CD4-positive, alpha-beta T cell (primary cell): Measurements from ENCODE around the gene GRID1. TPM values are rescaled to one million over a fixed set of nuclear protein-coding genes. Genes with fewer than 3 reads are reported as not detected.

Experiments
- ATAC-seq: fragments of 200-7000 bp; cut with Tn5 transposase; one replicate; pipeline ENCODE4 v1.10.0; 2022; ENCODE audit warnings: mild to moderate bottlenecking; ENCODE audit not compliant: poor library complexity
- CTCF ChIA-PET: fragments of 350-600 bp; sonication (Branson Sonifier 250); formaldehyde crosslinking; loops from one replicate; lab custom pipeline; 2021; ENCODE audit warnings: antibody characterized with exemption, inconsistent platforms; lab: Charles Lee
- POLR2A ChIA-PET: fragments of 350-600 bp; sonication (Branson Sonifier 250); formaldehyde crosslinking; loops from one replicate; lab custom pipeline; 2021; ENCODE audit warnings: antibody characterized with exemption, inconsistent platforms; lab: Charles Lee
- DNase-seq, 14 experiments: peaks; one replicate each; pipeline ENCODE4 v3.0.0-alpha.2; 2013 to 2020; ENCODE audit warnings: mixed read lengths in 2 of 14
- H3K27ac ChIP-seq, 2 donors: one replicate each; pipeline versions ENCODE4 v1.5.1 to v1.7.0; 2013; ENCODE audit warnings: low read length in 2 of 2, low read depth in 1 of 2, mild to moderate bottlenecking in 1 of 2
- H3K27me3 ChIP-seq, 2 experiments: 1 replicate in 1 of 2; 2 replicates in 1 of 2; pipeline versions ENCODE4 v1.6.1 to v1.7.0; 2013; ENCODE audit warnings: low read length in 2 of 2, control low read depth in 1 of 2, mild to moderate bottlenecking in 1 of 2, moderate library complexity in 1 of 2; ENCODE audit not compliant: insufficient read depth in 2 of 2, control insufficient read depth in 1 of 2
- H3K36me3 ChIP-seq: one replicate; pipeline ENCODE4 v1.6.1; 2013; ENCODE audit warnings: low read length, control low read depth; ENCODE audit not compliant: insufficient read depth
- H3K4me1 ChIP-seq: one replicate; pipeline ENCODE4 v1.6.1; 2013; ENCODE audit warnings: low read length, control low read depth; ENCODE audit not compliant: insufficient read depth
- H3K4me3 ChIP-seq: one replicate; pipeline ENCODE4 v1.5.1; 2013; ENCODE audit warnings: mild to moderate bottlenecking, low read length, moderate library complexity
- H3K9me3 ChIP-seq, 2 experiments: 1 replicate in 1 of 2; 2 replicates in 1 of 2; pipeline versions ENCODE4 v1.6.1 to v1.7.0; 2013; ENCODE audit warnings: low read length in 2 of 2, mild to moderate bottlenecking in 2 of 2, control low read depth in 1 of 2, moderate library complexity in 1 of 2; ENCODE audit not compliant: control insufficient read depth in 1 of 2, insufficient read depth in 1 of 2
- H3K27ac Mint-ChIP-seq: one replicate; pipeline ENCODE4 v1.8.0; 2020; ENCODE audit warnings: mixed read lengths
- H3K27me3 Mint-ChIP-seq: one replicate; pipeline ENCODE4 v1.8.0; 2021; ENCODE audit warnings: mixed read lengths
- H3K36me3 Mint-ChIP-seq: one replicate; pipeline ENCODE4 v1.8.0; 2021; ENCODE audit warnings: low read depth, mixed read lengths
- H3K4me1 Mint-ChIP-seq: one replicate; pipeline ENCODE4 v1.8.0; 2021; ENCODE audit warnings: low read depth, mixed read lengths
- H3K4me3 Mint-ChIP-seq: one replicate; pipeline ENCODE4 v1.8.0; 2020; ENCODE audit warnings: mild to moderate bottlenecking, mixed read lengths
- H3K9me3 Mint-ChIP-seq: one replicate; pipeline ENCODE4 v1.8.0; 2020; ENCODE audit warnings: mixed read lengths
- CTCF ChIP-seq: fragments of 200-600 bp; IDR thresholded peaks from one replicate; pipeline ENCODE4 v1.8.0; 2022; ENCODE audit warnings: antibody characterized with exemption, mild to moderate bottlenecking
- intact Hi-C, 2 experiments: fragments of 100-400 bp; cut with DNase I in 1 of 2; cut with micrococcal nuclease in 1 of 2; formaldehyde crosslinking; loops; one replicate each; pipeline versions ENCODE4 v1.15.1 to v1.9.0; 2023 to 2025; cut with DNase I, micrococcal nuclease
- total RNA-seq, 174 experiments: library from RNA in 2 of 174; stranded (reverse) in 2 of 174; gene quantifications; one replicate each; pipeline ENCODE4 v1.2.3 and lab custom pipeline; 2021 to 2026

Gene GRID1
- total RNA-seq, 2 experiments from 2014 or later, result not detected

DNA sequence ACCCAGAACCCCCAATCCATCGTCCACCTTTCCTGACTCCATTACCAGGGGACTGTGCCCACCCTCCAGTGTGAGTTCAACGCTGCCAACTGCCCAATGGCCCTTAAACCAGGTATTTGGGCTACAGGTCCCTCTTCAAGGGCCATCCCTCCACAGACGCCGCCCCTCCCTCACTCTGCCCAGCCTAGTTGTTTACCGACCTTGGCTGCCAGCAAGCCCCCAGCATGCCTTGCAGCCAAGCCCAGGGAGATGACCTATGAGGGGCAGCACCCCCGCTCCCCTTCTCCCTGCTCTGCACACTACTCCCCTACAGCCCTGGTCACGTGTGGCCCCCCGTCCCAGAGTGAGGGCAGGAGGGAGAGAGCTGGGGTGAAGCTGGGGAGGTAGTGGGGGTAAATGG is 147.3 kb downstream of the GRID1 start:
- ATAC-seq (no peak), DNase-seq (no peak)
- Mint-ChIP-seq H3K4me1 (no peaks in the 10 kb centered on the region), H3K27ac (no peak overlapping the region), H3K4me3 (no peak overlapping the region), H3K27me3 (peaks cover 4% of the 10 kb centered on the region), H3K36me3 (no peaks in the 10 kb centered on the region), H3K9me3 (no peaks in the 10 kb centered on the region)
- H3K4me1 ChIP-seq, result no peaks in the 10 kb centered on the region
- POLR2A ChIA-PET, result no interaction called here
- intact Hi-C loops, result no loop called here
- no peaks in the 10 kb centered on the region for H3K36me3 ChIP-seq
- CTCF ChIA-PET, result no interaction called here
- H3K27me3 ChIP-seq, result peaks cover 0 to 2% of the 10 kb centered on the region in 2 experiments
- no peak for TF ChIP-seq CTCF
- H3K4me3 ChIP-seq, result no peak overlapping the region
- H3K9me3 ChIP-seq, result no peaks in the 10 kb centered on the region
- H3K27ac ChIP-seq, result no peak overlapping the region

DNA sequence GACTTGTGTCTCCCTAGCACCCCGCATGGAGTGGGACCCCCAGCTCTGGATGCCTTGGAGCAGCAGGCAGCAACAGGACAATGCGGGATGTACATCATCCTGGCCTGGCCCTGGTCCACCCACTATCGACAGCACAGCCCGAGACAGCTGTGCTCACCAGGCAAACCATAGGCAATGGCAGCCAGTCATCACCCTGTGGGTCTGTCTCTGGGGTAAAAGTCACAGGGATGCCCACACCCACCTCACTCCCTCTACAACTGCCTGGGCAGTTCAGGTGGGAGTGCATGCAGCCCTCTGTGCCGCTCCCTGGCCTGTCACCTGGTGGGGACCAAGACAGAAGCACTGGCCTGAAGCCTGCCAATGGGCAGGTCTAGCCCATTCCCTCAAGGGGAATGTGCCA is 147.8 kb downstream of the GRID1 start:
- peaks cover 4% of the 10 kb centered on the region for H3K27me3 Mint-ChIP-seq
- CTCF ChIA-PET, result no interaction called here
- no peak for ATAC-seq
- no peaks in the 10 kb centered on the region for H3K9me3 ChIP-seq
- H3K36me3 Mint-ChIP-seq, result no peaks in the 10 kb centered on the region
- no peak overlapping the region for H3K27ac ChIP-seq
- H3K27ac Mint-ChIP-seq, result no peak overlapping the region
- POLR2A ChIA-PET, result no interaction called here
- intact Hi-C loops, result no loop called here
- no peak for TF ChIP-seq CTCF
- no peaks in the 10 kb centered on the region for H3K4me1 ChIP-seq
- H3K36me3 ChIP-seq, result no peaks in the 10 kb centered on the region
- H3K9me3 Mint-ChIP-seq, result no peaks in the 10 kb centered on the region
- no peak for DNase-seq
- peaks cover 0 to 2% of the 10 kb centered on the region in 2 experiments for H3K27me3 ChIP-seq
- no peak overlapping the region for H3K4me3 Mint-ChIP-seq
- no peaks in the 10 kb centered on the region for H3K4me1 Mint-ChIP-seq
- no peak overlapping the region for H3K4me3 ChIP-seq

DNA sequence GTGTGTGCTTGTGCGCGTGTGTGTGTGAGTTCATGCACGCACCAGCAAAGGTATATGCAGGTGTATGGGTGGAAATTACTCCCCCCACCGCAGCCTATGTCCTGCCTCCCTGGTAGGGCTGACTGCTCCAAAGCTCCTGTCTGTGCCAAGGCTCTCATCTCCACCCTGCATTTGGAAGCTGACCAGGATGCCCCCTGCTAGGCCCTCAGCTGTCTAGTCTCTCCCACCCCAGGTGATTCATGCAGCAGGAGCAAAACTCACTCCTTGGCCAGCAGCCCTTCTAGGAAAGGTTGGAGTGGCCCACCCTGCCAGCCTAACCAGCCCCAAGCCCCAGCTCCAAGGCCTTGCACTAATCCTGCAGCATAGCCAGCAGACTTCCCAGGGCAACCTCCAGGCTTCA is 148.4 kb downstream of the GRID1 start:
- H3K36me3 ChIP-seq, result no peaks in the 10 kb centered on the region
- ATAC-seq (no peak), DNase-seq (no peak)
- H3K4me1 ChIP-seq, result no peaks in the 10 kb centered on the region
- Mint-ChIP-seq H3K27ac (no peak overlapping the region), H3K4me3 (no peak overlapping the region), H3K4me1 (no peaks in the 10 kb centered on the region), H3K27me3 (peaks cover 4% of the 10 kb centered on the region), H3K9me3 (no peaks in the 10 kb centered on the region), H3K36me3 (no peaks in the 10 kb centered on the region)
- H3K9me3 ChIP-seq, result peaks cover 0 to 2% of the 10 kb centered on the region in 2 experiments
- ChIA-PET POLR2A (no interaction called here), CTCF (no interaction called here)
- H3K27ac ChIP-seq, result no peak overlapping the region
- H3K4me3 ChIP-seq, result no peak overlapping the region
- TF ChIP-seq CTCF, result no peak
- H3K27me3 ChIP-seq, result peaks cover 0 to 2% of the 10 kb centered on the region in 2 experiments
- intact Hi-C loops, result no loop called here
